ENCODE data around the gene PTPRM. TPM values are rescaled to one million over a fixed set of nuclear protein-coding genes. Genes with fewer than 3 reads are reported as not detected.
A peak's percentile ranks its signal among the peaks of the same experiment; 100 is the strongest.

The PTPRM gene
- total RNA-seq, 1 donor from 2014 or later = 102 TPM

- DNase-seq (ENCODE audit: missing footprints) (no peak), ATAC-seq (no peak)
- intact Hi-C loops (cut with DNase I) = no loop called here
Measured at GRCh38 chr18:8380926-8381325, 813.8 kb downstream of the PTPRM start.

- intact Hi-C loops (cut with DNase I) = no loop called here
- ATAC-seq = no peak
Measured at GRCh38 chr18:8381821-8382459, 814.8 kb downstream of the PTPRM start.

DNA sequence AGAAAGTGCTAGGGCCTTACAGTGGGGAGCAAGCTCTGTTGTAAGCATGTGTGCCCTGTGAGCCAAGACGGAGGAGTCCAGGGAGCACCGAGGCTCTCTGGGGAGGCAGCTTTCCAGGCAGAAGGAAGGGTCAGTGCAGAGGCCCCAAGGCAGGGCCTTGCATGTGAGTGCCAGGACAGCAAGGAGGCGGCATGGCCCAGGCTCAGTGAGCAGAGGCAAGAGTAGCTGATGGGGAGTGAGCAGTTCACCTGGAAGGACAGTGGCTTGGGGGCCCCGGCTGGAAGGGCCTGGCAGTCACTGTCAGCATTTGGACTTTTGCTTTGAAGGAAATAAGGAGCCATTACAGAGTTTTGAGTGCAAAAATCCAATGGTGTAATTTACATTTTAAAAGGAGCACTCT lies 818.3 kb downstream of the PTPRM start:
- intact Hi-C loops (cut with DNase I) = no loop called here
- ATAC-seq (no peak), DNase-seq (ENCODE audit: missing footprints) (no peak)

More at GRCh38 chr18:8381821-8382459, 814.8 kb downstream of the PTPRM start:
- DNase-seq (ENCODE audit: missing footprints) = no peak

- intact Hi-C loops (cut with DNase I) = no loop called here
- no peak for DNase-seq (ENCODE audit: missing footprints)
- no peak for ATAC-seq
Measured at GRCh38 chr18:8386669-8387380, 819.7 kb downstream of the PTPRM start.

- peak; percentile 74 for DNase-seq (ENCODE audit: missing footprints)
- ATAC-seq = peak; percentile 81
- intact Hi-C loops (cut with DNase I) = loop anchor here (5.0 kb wide), 1 partner anchor 1117 kb away; no protein-coding TSS in a partner anchor
Measured at GRCh38 chr18:8389391-8390340, 822.5 kb downstream of the PTPRM start.

GRCh38 chr18:8391068-8391467 lies 824.0 kb downstream of the PTPRM start:
- intact Hi-C loops (cut with DNase I) = loop anchor here (5.0 kb wide), 1 partner anchor 1119 kb away; no protein-coding TSS in a partner anchor
- ATAC-seq = no peak

DNA sequence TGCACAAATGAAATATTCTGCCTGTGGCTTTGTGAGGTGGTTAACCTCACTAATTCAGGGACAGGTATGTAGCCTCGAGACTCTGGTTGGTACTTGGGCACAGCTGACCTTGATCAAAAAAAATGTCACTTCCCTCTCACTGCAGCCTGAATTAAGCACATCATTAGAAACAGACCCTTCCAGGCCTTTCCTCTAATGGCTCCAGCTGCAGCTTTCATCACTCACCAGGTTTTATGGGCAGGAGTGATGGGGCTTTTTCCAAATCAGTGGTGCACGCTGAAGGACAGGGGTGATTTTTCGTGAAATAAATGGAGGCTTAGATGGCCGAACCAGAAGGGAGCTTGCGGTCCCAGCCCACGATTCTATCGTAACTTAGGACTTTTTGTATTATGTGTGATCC lies 829.1 kb downstream of the PTPRM start:
- ATAC-seq = no peak
- DNase-seq (ENCODE audit: missing footprints) = no peak
- intact Hi-C loops (cut with DNase I) = no loop called here

More at GRCh38 chr18:8391068-8391467, 824.0 kb downstream of the PTPRM start:
- DNase-seq (ENCODE audit: missing footprints) = no peak

DNA sequence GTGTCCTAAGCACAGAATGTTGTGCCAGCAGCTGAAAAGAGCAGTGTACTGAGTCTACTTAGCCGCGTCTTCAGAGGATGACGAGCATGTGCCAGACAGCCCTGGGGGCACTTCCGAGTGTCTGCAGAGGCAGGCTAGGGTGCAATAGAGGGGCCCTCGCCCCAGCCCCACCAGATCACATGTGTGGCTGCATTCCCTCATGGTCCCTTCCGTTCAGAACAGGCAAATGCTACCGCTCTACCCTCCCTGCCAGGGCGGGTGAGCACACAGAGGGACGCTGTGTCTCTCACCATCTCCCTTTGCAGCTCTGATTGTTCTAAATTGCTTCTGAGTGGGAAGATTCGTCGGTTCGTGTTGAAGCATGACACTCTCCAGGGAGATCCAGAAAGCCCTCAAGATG lies 829.9 kb downstream of the PTPRM start:
- intact Hi-C loops (cut with DNase I) = no loop called here
- ATAC-seq = no peak
- no peak for DNase-seq (ENCODE audit: missing footprints)

- ATAC-seq = no peak
- DNase-seq (ENCODE audit: missing footprints) = no peak
- intact Hi-C loops (cut with DNase I) = no loop called here
Measured at GRCh38 chr18:8399138-8399537, 832.0 kb downstream of the PTPRM start.

GRCh38 chr18:8400193-8400752 lies 833.2 kb downstream of the PTPRM start:
- ATAC-seq = no peak
- no peak for DNase-seq (ENCODE audit: missing footprints)
- intact Hi-C loops (cut with DNase I) = no loop called here

DNA sequence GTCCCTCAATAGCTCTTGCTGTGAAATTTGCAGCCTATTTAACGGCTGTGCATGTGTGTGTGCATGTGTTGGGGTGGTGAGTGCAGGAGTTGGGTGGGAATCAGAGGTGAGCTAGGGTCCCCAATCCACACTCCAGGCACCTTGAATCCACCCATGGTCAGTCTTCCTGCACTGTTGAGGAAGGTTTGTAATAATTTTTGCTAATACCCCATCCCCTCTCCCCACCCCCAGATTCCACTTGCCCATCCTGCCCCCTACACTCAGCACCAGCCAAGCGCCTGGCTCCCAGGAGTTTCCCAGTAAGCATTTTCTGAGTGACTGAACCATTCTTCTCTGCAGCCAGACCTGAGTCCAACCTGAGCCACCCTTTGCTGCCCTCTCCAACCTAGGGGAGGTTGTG lies 833.7 kb downstream of the PTPRM start:
- intact Hi-C loops (cut with DNase I) = no loop called here
- ATAC-seq (no peak), DNase-seq (ENCODE audit: missing footprints) (no peak)

DNA sequence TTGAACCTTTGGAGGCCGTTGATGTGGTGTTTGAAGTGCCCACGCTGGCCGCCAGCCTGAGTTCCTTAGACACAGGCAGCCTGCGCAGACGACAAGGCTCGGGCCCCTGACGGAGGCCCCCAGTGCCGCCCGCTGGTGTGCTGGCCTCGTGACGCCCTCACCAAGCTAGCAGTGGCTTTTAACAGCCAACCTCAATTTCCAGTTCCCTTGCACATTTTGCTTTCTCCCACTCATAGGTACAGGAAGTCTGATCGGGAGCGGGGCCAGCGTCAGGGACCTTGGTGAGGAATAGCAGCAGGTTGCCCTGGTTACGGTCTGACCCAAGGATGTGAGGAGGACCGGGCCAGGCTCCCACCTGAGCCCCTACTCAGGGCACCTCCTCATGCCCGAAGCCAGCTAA lies 834.5 kb downstream of the PTPRM start:
- DNase-seq (ENCODE audit: missing footprints) = no peak
- intact Hi-C loops (cut with DNase I) = no loop called here
- no peak for ATAC-seq

DNA sequence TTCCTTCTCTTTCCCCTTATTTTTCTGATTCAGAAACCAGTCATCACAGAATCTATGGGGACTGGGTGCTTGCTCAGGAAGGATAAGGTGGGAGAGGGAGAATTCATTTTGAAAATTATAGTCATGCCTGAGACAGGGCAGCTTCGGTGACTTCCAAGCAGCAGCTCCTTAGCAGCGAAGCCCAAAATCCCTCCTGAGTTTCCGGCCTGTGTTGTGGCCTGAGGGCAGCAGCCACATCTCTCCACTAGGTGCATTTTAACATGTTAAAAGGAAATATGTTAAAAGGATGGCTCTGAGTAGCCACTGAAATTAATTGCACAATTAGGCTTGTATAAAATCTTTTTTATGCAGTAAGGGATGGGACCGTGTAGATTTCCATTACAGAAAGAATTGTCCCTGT lies 835.1 kb downstream of the PTPRM start:
- intact Hi-C loops (cut with DNase I) = no loop called here
- no peak for DNase-seq (ENCODE audit: missing footprints)
- no peak for ATAC-seq

GRCh38 chr18:8403713-8404112 lies 836.6 kb downstream of the PTPRM start:
- intact Hi-C loops (cut with DNase I) = no loop called here
- ATAC-seq (no peak), DNase-seq (ENCODE audit: missing footprints) (no peak)

GRCh38 chr18:8406186-8406867 lies 839.2 kb downstream of the PTPRM start:
- intact Hi-C loops (cut with DNase I) = no loop called here
- no peak for DNase-seq (ENCODE audit: missing footprints)
- no peak for ATAC-seq

GRCh38 chr18:8406868-8407250 lies 839.7 kb downstream of the PTPRM start:
- ATAC-seq = no peak
- intact Hi-C loops (cut with DNase I) = no loop called here
- no peak for DNase-seq (ENCODE audit: missing footprints)

DNA sequence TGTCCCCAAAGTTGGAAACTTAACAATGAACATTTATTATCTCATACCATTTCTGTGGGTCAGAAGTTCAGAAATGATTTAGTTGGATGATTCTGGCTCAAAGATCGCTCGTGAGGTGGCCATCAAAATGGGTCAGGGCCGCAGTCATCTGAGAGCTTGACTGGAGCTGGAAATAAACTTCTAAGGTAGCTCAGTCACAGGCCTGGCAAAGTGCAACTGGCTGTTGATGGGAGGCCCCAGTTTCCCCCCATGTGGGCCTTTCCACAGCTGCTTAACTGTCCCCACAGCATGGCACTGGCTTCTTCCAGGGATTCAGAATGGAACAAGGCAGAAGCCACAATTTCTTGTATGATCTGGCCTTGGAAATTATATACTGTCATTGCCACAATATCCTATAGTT lies 842.0 kb downstream of the PTPRM start:
- ATAC-seq (no peak), DNase-seq (ENCODE audit: missing footprints) (no peak)
- intact Hi-C loops (cut with DNase I) = no loop called here

DNA sequence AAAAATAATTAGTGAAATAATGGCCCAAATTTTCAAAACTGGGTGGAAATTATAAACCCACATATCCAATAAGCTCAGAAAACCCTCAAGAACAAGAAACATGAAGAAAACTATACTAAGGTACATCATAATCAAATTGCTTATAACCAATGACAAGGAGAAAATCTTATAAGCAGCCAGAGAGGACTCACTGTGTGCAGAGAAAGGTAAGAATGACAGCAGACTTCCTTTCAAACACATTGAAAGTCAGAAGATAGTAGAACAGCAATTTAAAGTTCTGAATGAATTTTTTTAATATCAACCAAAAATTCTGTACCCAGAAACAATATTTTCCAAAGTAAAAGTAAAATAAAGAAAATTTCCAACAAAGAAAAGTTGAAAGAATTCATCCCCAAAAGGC lies 844.4 kb downstream of the PTPRM start:
- no peak for ATAC-seq
- intact Hi-C loops (cut with DNase I) = no loop called here
- no peak for DNase-seq (ENCODE audit: missing footprints)

DNA sequence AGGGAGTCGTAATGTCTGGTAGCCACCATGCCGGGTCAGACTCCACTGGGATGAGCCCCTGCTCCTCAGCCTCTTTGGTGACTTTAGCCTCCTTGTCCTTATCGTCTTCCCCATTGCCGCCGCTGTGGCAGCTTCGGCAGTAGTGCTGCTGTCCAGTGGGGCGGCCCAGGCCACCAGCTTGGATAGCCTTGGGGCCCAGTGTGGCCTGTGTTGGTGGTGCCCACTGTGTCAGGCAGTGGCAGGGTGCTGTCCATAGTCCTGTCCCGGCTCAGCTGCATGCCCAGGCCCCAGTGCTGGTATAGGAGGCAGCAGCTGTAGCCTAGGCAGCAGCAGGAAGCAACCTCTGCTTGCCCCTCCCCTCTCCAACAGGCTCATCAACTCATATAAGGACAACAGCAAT lies 845.0 kb downstream of the PTPRM start:
- ATAC-seq (no peak), DNase-seq (ENCODE audit: missing footprints) (no peak)
- intact Hi-C loops (cut with DNase I) = no loop called here

All from Right ventricle myocardium inferior (tissue), 1 donor.